ENCODE data around the gene AR.
"Not testable (repeated sequence)": the region's sequence is repeated elsewhere in the genome, so short reads cannot be mapped to it uniquely, and the experiment has no call there.

AR gene

DNA sequence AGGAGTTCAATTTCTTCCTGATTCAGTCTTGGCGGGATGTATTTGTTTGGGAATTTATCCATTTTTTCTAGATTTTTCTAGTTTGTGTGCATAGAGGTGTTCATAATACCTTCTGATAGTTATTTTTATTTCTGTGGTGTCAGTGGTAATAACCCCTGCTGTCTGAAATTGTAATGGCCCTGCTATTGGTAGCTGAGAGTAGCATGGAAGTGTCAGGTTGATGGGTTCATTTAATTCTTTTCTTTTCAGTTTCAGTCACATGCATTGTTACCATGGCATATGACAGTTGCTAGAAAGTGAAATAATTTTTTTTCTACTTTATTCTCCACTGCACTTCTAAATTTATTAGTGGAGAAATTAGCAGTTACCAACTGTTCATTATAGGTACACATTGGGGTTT lies 20.7 kb downstream of the AR start:
- DNase-seq = no peak

DNA sequence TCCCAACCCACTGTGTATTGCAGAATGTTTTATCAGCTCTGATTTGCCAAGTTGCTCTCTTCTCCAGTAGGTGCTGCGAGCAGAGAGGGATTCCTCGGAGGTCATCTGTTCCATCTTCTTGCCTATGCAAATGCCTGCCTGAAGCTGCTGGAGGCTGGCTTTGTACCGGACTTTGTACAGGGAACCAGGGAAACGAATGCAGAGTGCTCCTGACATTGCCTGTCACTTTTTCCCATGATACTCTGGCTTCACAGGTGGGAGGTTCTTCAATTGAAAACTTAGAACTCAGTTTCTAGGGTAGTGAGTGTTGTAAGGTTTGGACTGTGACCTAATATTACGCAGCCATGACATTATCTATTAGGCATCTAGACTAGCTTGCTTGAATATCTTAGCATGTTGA lies 24.9 kb downstream of the AR start:
- DNase-seq = no peak

DNA sequence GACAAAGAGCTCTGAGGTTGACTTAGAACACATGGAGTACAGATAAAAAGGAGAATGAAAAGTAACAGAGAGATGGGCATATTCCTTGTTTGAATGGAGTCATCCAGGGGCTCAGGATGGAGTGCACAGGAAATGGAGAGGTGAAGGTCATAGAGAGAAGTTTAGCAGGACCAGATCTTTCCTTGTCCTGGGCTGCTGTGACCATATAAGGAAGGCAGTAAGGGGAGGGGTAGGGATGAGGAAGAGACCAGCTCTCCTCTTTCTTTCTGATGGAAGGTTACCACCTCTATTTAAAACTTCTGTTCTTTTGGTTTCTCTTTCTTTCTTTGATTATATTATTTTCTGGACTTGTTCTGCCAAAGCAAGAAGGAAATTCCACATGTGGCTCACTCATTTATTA lies 27.0 kb downstream of the AR start:
- no peak for DNase-seq

DNA sequence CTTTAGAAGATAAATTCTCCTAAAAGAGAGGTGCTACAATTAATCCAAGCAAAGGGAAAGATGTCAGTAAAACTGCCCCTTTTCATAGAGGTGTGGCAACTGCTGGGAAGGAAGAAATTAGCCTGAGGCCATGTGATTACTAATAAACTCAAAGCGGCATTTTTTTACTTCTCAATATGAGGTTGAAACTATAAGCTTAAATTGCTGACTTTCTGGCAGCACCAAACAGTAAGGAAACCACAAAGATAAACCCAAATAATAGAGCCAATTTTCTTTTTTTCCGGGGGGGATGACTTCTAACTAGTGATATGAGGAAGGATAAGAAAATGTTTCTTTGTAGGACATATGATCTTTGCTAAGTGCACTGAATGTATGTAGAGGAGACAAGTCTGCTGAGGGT lies 30.9 kb downstream of the AR start:
- no peak for DNase-seq

DNA sequence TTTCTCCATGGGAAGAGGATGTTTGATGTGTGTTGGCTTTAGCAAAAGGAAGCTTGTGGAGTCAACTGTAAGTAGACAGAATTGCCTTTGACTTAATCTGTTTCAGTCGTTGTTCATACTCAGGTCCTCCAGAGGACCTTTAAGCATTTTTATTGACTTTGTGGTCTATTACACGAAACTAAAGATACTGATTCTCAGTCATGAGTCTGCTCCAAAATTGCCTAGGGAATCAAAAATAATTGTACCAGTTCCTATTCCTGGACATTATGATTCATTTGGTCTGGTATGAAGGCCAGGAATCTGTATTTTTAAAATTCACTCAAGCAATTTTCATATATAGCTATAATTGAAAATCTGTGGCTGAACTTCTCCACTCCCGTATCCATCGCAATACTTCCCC lies 38.6 kb downstream of the AR start:
- no peak for DNase-seq

DNA sequence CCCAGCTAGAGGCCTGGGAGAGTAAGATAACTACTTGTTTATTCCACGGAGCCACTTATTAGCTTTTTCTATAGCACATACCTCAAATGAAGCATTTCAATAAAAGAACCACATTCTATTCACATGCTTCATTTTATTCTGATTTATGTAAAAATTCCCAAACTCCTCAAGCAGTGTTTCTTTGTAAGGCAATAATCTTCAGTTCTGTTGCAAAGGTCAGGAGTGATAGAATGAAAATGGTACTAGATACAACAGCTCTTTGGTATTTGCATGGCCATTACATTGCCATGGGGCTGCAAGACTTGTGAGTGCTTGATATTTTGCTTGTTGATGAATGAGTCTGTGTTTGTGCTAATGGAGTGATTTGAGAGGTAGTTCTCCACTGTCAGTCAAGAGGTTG lies 39.4 kb downstream of the AR start:
- DNase-seq = no peak

DNA sequence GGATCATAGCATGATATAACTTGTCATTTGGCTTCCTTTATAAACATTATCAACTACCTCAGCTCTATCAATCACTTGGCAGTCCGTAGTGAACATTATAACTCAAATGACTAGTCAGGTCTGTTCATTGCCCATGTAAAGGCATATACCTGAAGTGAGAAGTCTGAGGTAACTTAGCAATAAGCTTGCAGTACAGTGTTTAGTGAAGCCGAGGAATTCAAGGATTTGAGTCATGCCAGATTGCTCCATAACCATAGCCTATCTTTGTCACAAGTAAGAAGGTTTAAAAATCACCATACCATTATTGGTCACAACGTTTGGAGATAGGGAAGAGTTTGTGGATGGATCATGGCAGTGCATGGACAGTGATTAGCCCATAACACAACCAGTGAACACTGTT lies 41.6 kb downstream of the AR start:
- no peak for DNase-seq

DNA sequence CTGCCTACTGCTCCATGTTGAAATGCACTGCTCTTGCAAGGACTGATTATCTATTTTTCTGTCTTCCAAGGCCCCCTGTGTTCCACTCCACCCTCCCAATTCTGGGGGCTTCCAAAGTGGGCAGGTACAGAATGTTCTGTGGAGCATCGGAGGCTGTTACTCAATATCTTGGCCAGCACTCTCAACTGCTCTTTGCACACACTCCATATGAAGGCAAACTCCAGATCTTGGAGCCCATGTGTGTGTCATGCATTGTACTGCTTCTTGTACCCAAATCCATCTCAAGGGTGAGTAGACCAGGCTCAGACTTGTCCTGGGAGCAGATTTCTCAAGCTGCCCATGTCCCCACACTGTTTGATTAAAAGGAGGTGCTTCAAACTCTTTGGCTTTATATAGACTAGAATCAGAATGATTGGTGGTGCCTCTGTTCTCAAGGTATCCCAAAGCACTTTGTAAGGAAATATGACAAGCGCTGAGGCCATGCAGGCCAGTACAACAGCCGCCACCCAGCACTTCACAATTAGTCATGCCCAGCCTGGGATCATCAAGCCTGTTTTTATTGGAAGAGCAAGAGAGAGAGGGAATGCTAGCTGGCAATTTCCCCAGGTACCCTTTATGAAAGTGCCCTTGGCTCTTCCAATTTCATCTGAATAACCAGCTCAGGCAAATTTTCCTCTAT lies 44.3 kb downstream of the AR start:
- DNase-seq = no peak

DNA sequence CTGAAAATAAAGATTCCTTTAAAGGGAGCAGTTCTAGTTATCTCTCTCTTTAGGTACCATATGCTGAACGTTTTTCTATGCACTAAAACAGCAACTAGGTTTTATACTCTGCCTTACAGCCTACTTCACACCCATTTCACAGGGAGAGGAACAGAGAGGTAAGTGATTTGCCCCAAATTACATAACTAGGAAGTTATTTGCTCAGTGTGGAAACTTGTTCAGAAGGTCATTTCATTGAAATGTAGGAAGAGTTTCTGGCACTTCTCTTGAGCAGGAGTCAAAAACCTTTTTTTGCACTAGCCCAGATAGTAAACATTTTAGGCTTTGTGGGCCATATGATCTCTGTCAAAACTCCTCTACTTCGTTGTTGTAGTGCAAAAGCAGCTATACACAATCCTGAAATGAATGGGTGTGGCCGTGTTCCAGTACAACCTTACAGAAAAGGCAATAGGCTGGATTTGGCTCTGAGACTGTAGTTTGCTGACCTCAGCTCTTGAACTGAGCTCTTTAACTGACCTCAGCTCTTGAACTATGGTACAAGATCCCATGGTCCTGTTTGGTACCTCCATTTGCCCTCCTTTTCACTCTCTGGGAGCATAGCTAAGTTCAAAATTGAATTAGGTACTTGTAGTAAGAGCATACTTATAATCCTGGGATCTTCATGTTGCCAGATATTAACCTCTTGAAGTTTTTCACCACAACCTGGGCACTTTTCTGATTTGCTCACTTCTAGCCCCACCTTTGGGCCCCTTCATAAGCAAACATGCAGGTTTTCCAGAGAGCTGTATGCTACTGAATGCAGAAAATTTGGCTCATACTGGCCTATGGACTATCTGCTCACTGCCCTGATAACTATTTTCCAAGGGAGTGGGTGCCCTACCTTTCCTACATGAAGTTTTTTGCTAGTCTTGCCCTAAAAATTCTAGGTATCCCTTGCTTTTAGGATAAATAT lies 53.3 kb downstream of the AR start:
- DNase-seq = no peak

DNA sequence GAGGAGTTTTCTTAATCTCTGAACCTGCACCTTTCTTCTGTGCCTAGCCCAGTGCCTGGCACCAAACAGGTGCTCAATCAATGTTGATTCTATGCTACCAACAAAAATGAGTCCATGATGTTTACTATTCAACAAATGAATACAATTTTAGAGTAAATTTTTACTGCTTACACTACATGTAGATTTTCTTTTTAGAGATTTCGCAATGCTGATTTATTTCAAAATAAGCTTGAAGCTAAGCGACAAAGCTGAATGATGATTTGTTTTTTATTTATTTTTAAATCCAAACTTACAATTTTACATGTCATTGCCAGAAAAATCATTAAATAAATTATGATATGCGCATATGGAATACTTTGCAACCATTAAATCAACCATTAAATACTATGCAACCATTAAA lies 55.7 kb downstream of the AR start:
- DNase-seq = no peak

DNA sequence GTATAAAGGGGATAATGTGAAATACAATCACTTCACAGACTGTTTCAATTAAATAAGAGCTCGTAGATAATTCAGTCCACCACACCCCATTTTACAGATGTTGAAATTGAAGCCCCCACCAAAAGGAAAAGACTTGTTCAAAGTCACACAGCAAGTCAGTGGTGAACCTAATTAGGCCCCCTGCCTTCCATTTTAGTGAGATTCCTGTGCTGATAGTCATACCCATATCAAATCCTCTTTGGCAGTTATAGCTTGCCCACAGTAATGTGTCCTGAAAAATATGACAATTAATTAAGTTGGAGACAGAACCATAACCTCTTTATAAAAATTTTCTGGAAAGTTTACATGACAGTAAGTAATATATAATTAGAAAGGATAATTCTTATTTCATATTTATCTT lies 58.0 kb downstream of the AR start:
- DNase-seq = no peak

DNA sequence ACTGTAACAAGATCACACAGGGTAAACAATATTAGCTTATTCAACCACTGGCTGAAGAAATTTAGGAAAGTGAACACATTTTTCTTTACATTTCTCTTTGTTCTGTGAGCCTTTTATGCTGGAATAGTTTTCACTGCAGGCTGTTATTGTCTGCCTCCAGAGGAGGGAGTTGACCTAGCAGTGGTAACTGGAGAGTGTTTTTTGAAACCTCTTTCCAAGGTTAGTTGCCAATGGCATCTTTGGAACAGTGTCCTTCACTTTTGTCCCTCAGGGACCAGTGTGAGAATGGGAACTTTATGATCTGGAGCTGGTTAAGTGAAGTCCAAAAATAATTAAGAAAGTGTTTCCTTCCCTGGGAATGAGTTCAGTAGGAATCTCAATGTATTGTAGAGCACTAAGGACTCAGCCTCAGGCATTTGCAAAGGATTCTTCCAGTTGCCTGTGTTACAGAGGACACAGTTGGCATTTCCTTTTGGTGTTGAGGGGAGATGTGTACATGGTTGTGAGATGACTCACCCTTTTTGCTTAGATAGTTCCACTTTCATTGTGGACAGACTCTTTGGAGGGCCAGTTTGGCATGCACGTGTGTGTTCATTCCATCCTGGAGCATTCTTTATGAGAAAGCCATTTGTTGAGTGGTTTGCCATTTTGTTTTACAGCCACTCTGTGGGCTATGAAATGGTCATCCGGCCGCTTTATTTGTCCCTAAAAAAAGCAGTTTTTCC lies 61.3 kb downstream of the AR start:
- no peak for DNase-seq

DNA sequence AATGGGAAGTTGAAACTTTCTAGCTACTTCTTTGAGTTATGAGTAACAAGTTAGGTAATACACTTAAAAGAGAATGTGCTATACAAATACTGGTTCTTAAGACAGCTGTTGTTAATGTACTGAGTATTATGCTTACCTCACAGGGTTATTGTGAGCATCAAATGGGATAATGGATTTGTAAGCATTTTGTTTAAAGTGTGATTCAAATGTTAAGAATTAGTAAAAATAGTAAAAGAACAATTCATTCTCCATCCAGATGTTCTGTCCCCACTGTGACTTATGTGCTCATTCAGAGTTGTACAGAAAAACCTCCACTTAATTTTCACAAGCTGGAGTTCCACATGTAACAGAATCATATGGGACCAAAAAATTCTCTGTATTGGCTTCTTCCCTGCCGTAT lies 63.6 kb downstream of the AR start:
- DNase-seq = no peak

DNA sequence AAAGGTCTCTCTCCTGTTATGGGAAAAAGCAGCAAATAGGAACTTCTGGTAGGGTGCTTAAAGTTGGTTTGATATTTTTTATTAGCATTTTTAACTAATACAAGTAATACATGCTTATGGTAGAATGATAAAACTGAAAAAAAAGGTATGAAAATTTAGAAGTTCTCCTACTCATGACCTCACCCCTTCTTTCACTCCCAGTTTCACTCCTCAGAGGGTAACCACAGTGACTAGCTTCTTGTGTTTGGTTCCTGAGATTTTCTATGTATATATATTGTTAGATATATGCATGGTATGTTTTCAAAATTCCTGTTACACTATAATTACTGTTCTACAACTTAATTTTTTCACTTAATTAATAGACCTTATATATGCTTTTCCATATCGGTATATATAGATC lies 66.5 kb downstream of the AR start:
- DNase-seq = no peak

DNA sequence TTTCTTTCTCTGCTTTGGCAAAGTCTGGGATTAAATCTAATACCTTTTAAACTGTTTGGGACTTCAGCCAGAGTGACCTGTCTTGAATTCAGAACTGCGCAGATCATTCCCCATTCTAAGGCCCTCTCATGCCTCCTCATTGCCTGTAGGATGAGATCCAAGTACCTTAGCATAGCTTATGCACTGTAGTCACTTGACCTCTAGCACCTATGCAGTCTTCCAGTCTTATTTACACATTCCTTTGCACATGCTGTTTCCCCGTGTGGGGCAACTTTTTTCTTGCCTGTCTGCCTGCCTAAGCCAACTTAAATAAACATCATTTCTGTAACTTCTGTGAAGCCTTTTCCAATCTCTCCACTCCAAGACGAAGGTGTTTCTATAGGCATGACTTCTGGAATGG lies 68.4 kb downstream of the AR start:
- DNase-seq = no peak

DNA sequence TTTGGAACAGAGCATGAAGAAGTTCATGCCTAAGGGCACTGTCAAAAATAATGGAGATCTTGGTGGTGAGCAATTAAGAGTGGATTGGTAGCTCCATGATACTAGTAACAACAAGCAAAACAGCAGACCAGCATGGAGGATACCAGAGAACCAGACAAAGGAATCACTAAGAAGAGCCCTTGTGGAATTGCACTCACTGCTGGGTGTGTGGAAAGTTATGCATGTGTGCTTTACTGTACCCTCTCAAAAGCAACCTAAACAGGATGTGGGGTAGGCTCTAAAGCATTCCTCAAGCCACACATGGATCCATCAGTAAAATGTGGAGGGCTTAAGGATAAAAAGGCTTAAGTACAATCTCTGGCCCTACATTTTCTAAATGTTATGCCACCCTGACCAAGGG lies 69.5 kb downstream of the AR start:
- no peak for DNase-seq

DNA sequence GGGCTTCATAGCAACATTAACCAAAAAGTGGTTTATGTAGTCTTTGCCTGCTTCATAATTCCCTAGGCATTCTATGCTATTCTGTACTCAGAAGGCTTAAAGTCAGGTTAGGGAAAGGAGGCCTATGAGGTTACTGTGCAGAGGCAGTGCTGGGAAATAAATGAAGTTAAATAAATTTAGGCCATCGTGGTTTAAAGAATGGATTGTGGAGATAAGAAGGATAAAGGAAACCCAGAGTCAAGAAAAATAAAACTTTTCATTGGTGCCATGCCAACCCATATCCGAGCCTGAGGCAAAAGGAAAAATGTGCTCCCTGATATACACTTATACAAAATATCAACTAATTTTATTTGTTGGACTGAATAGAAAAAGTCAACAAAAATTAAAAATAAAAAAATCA lies 70.2 kb downstream of the AR start:
- DNase-seq = no peak

DNA sequence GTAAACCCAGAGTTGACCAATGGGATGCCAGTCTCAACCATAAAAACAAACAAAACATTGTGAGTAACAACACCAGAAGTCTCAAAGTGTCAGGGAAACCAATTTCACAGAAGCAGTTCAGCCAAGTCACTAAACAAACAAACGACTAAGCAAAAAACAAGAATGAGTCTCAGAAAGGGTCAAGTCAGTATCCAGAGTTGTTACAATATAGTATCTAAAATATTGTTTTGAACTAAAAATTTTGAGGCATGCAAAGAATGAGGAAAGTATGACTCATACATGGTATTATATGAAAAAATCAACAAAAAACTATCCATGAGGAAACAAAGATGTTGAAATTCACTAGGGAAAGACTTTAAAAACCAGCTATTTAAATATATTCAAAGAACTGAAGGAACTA lies 70.6 kb downstream of the AR start:
- DNase-seq = no peak

DNA sequence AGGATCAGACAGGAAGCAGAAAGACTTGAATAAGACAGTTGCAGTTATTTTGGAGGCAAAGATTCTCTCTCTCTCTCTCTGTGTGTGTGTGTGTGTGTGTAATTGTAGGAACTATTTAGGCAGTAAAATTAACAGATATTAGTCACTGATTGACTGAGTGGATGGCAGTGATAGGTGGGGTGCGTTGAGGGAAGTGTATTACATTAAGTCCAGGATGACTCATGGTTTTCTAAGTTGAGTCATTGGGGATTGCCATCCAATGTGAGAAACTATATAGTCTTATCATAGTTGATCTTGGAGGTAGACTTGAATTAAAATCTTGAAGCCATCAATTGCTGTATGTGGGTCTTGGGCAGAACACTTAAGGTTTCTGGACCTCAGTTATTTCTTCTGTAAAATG lies 75.4 kb downstream of the AR start:
- DNase-seq = peak; percentile 1

DNA sequence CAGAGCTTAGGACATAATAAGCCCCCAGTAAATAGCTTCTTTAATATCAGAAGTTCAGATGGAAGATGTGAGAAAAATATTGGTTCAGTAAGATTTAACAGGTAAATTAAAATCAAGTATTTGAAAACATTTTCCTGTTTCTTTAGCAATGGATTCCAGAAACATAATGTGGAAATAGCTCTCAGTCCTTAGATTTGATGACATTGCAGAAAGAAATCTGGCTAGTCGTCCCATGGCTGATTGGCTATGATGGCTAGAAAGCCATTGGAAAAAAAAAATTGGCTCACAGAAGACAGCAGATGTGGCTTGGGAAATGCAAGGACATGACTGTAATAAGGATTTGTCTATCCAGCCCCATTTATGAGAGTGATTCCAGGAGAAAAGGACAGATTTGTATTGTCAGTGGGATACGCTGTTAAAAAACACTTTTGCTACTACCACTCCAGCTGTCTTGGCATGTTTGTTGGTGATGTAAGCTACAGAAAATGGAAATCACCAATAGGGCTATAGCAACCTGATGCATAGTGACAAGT lies 78.3 kb downstream of the AR start:
- DNase-seq = no peak

DNA sequence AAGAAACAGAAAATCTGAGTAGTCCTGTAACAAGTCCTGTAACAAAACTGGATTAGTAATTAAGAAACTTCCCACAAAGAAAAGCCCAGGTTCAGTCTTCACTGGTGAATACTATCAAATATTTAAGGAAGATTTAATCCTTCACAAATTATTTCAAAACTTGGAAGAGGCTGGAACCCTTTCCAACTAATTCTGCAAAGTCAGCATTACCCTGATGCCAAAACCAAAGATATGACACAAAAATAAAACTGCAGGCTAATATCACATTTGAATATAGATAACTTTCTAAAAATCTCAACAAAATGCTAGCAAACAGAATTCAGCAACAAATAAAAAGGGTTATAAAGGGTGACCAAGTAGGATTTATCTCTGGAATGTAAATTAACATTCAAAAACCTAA lies 80.5 kb downstream of the AR start:
- no peak for DNase-seq

DNA sequence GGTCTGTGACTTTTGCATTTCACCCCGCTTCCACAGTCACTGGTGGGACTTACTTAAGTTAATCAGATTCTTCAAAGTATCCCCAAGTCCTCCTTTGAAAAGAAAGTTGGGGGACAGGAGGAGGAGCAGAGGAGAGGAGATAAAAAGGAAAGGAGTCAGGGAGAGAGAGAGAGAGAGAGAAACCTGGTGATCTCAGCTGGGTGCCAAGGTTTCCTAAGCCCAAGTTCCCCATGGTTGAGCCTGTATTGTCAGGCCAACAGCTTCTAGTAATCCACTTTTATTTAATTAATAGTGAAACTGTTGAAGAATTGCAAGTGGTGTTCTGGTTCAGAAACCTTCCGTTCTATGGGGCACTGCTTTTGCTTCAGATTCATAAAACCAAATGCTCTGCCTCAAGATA lies 91.6 kb downstream of the AR start:
- DNase-seq = no peak

DNA sequence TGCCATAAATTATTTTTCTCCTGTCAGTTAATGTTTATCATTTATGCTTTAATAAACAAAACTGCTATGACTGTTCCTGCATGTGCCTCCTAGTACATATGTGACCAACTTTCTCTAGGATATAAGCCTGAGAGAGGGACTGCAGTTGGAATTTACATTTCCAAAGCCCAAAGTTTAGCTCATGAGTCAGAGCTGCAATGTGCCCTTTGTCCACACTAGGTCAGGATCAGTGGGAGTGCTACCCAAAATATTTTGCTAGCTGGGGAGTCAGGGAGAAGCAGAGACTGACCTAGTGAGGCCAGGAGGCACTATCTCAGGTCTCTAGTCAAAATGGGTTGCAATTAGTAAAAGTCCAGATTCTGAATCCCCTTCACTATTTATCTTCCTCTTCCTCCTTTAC lies 92.7 kb downstream of the AR start:
- DNase-seq = no peak

DNA sequence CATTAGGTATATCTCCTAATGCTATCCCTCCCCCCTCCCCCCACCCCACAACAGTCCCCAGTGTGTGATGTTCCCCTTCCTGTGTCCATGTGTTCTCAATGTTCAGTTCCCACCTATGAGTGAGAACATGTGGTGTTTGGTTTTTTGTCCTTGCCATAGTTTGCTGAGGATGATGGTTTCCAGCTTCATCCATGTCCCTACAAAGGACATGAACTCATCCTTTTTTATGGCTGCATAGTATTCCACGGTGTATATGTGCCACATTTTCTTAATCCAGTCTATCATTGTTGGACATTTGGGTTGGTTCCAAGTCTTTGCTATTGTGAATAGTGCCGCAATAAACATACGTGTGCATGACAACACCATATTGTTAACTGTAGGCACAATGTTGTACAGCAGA lies 93.5 kb downstream of the AR start:
- not testable (repeated sequence) for DNase-seq

Measured in stimulated activated CD4-positive, alpha-beta T cell treated with anti-CD3 and anti-CD28 coated beads, Interleukin-15, amount 100 ng/mL, for 24 hours (primary cell).